HepG2 (cell line): ENCODE data around the gene TUBB4B. TPM values are rescaled to one million over a fixed set of nuclear protein-coding genes. Genes with fewer than 3 reads are reported as not detected.

Source experiments
- DPF2 ChIP-seq: sonication (generic); formaldehyde crosslinking; IDR thresholded peaks from 2 replicates; pipeline ENCODE4 v1.4.0; 2020; ENCODE audit warnings: mild to moderate bottlenecking, low read depth, missing genetic modification reagents, borderline replicate concordance
- EED ChIP-seq: sonication (generic); formaldehyde crosslinking; IDR thresholded peaks from 2 replicates; pipeline ENCODE4 v1.5.0; 2020; ENCODE audit warnings: mild to moderate bottlenecking, missing genetic modification reagents
- HDAC2 ChIP-seq: sonication (generic); formaldehyde crosslinking; IDR thresholded peaks from 2 replicates; pipeline ENCODE4 v1.4.0; 2020; ENCODE audit warnings: missing genetic modification reagents
- KDM6A ChIP-seq: IDR thresholded peaks from 2 replicates; pipeline ENCODE4 v1.6.1; 2016; ENCODE audit warnings: low read depth
- ZNF24 ChIP-seq: fragments of 450-650 bp; IDR thresholded peaks from 2 replicates; pipeline ENCODE4 v1.6.1; 2017; ENCODE audit warnings: antibody characterized with exemption, mild to moderate bottlenecking
- ZNF333 ChIP-seq: sonication (generic); formaldehyde crosslinking; IDR thresholded peaks from 2 replicates; pipeline ENCODE4 v1.4.0; 2020; ENCODE audit warnings: mild to moderate bottlenecking, missing genetic modification reagents, borderline replicate concordance
- ZNF441 ChIP-seq: sonication (generic); formaldehyde crosslinking; IDR thresholded peaks from 2 replicates; pipeline ENCODE4 v1.7.0; 2021; ENCODE audit warnings: missing genetic modification reagents, borderline replicate concordance
- ZNF530 ChIP-seq: sonication (generic); formaldehyde crosslinking; IDR thresholded peaks from 2 replicates; pipeline ENCODE4 v1.5.0; 2020; ENCODE audit warnings: low read depth, mild to moderate bottlenecking, missing genetic modification reagents
- ZNF775 ChIP-seq: sonication (generic); formaldehyde crosslinking; IDR thresholded peaks from 2 replicates; pipeline ENCODE4 v1.4.0; 2020; ENCODE audit warnings: missing genetic modification reagents, mild to moderate bottlenecking, moderate library complexity, borderline replicate concordance
- polyA plus RNA-seq, 8 experiments: library from polyadenylated mRNA; depleted of rRNA in 3 of 8; stranded (reverse) in 7 of 8; unstranded in 1 of 8; fragments of >200 nt; fragmentation: Illumina TruSeq in 4 of 8; extraction: Trizol in 4 of 8; gene quantifications; 2 replicates each; pipeline versions ENCODE4 v1.2.1 to v1.2.3, GENCODE V29; 2011 to 2016; ENCODE audit warnings: low read depth in 4 of 8, missing spikeins in 1 of 8, mixed read lengths in 1 of 8; ENCODE audit not compliant: insufficient read depth in 1 of 8
- total RNA-seq, 5 experiments: library from RNA; depleted of rRNA; stranded (reverse); fragments of >200 nt; fragmentation: Illumina TruSeq; extraction: Trizol; gene quantifications; 2 replicates each; pipeline ENCODE4 v1.2.3, GENCODE V29; 2016; ENCODE audit warnings: low read depth in 1 of 5
- TF ChIP-seq, protein P1 (sequence below): sonication (generic); formaldehyde crosslinking; IDR thresholded peaks from 2 replicates; pipeline ENCODE4 v1.5.0; 2020; ENCODE audit warnings: mild to moderate bottlenecking, missing genetic modification reagents, borderline replicate concordance
- TF ChIP-seq, protein P2 (sequence below): sonication (generic); formaldehyde crosslinking; IDR thresholded peaks from 2 replicates; pipeline ENCODE4 v1.9.0; 2021; ENCODE audit warnings: missing genetic modification reagents, borderline replicate concordance
- TF ChIP-seq, protein P3 (sequence below): sonication (generic); formaldehyde crosslinking; IDR thresholded peaks from 2 replicates; pipeline ENCODE4 v1.4.0; 2020; ENCODE audit warnings: missing genetic modification reagents
- TF ChIP-seq, protein P4 (sequence below): sonication (generic); formaldehyde crosslinking; IDR thresholded peaks from 2 replicates; pipeline ENCODE4 v1.4.0; 2020; ENCODE audit warnings: mild to moderate bottlenecking, missing genetic modification reagents

Gene TUBB4B
- total and polyA plus RNA-seq, 2 of the 13 experiments (the other 11 are each of a cell fraction or from before 2014, with no cell fraction given), result 182 to 412 TPM

DNA sequence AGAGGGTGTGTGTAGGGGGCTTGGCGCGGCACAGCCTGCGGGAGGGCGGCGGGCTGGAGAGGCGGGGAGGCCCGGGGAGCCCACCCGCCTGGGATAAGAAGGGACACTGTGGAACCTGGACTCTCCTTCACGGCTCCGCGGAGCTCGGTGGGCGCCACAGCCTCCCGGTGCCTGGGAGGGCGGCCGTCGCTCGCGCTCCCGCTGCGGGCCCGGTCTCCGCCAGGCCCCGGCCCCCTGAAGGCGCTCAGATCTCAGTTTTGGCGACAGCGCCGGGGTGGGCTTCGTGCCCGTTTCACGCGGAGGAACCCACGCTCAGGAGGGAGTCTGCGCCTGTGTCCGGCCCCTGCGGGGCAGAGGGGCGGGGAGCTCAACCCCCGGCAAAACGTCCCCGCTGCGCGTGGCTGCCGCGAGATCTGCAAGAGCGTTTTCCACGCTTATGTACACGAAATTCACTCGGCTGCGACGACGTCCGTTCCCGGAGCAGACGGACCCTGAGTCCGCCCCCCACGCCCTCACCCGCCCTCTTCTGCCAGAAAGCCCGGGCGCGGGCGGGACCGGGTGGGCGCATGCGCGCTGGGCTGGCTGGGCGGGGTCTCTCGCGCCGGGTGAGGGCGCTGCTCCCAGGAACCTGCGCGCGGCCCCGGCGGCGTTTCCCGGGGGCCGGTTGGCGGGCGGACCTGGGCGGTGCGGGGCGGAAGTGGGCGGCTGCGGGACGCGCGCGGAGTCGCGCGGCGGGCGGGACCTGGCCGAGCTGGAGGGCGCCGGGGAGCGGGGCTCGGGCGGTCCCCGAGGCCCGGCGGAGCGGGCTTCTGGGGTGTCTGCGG, 13.7 kb downstream of the TUBB4B start, which contains the start of gene NELFB (continued):
- TF ChIP-seq, protein P1, sequence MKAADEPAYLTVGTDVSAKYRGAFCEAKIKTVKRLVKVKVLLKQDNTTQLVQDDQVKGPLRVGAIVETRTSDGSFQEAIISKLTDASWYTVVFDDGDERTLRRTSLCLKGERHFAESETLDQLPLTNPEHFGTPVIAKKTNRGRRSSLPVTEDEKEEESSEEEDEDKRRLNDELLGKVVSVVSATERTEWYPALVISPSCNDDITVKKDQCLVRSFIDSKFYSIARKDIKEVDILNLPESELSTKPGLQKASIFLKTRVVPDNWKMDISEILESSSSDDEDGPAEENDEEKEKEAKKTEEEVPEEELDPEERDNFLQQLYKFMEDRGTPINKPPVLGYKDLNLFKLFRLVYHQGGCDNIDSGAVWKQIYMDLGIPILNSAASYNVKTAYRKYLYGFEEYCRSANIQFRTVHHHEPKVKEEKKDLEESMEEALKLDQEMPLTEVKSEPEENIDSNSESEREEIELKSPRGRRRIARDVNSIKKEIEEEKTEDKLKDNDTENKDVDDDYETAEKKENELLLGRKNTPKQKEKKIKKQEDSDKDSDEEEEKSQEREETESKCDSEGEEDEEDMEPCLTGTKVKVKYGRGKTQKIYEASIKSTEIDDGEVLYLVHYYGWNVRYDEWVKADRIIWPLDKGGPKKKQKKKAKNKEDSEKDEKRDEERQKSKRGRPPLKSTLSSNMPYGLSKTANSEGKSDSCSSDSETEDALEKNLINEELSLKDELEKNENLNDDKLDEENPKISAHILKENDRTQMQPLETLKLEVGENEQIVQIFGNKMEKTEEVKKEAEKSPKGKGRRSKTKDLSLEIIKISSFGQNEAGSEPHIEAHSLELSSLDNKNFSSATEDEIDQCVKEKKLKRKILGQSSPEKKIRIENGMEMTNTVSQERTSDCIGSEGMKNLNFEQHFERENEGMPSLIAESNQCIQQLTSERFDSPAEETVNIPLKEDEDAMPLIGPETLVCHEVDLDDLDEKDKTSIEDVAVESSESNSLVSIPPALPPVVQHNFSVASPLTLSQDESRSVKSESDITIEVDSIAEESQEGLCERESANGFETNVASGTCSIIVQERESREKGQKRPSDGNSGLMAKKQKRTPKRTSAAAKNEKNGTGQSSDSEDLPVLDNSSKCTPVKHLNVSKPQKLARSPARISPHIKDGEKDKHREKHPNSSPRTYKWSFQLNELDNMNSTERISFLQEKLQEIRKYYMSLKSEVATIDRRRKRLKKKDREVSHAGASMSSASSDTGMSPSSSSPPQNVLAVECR, result peak; percentile 66; the same call in 1 of the 2 replicates
- TF ChIP-seq ZNF24 (no peak), DPF2 (CRISPR knock-in tag) (no peak), ZNF441 (CRISPR knock-in tag) (no peak; the same call in 1 of the 2 replicates), ZNF333 (no peak; the same call in 1 of the 2 replicates), EED (CRISPR knock-in tag) (no peak), ZNF775 (CRISPR knock-in tag) (no peak), ZNF530 (CRISPR knock-in tag) (no peak), HDAC2 (no peak; the same call in 1 of the 2 replicates), KDM6A (CRISPR knock-in tag) (0 out of 2 replicates have a peak, but pooled peaks have one; percentile 21)
- TF ChIP-seq, protein P2, sequence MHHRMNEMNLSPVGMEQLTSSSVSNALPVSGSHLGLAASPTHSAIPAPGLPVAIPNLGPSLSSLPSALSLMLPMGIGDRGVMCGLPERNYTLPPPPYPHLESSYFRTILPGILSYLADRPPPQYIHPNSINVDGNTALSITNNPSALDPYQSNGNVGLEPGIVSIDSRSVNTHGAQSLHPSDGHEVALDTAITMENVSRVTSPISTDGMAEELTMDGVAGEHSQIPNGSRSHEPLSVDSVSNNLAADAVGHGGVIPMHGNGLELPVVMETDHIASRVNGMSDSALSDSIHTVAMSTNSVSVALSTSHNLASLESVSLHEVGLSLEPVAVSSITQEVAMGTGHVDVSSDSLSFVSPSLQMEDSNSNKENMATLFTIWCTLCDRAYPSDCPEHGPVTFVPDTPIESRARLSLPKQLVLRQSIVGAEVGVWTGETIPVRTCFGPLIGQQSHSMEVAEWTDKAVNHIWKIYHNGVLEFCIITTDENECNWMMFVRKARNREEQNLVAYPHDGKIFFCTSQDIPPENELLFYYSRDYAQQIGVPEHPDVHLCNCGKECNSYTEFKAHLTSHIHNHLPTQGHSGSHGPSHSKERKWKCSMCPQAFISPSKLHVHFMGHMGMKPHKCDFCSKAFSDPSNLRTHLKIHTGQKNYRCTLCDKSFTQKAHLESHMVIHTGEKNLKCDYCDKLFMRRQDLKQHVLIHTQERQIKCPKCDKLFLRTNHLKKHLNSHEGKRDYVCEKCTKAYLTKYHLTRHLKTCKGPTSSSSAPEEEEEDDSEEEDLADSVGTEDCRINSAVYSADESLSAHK (CRISPR knock-in tag), result no peak
- TF ChIP-seq, protein P3, sequence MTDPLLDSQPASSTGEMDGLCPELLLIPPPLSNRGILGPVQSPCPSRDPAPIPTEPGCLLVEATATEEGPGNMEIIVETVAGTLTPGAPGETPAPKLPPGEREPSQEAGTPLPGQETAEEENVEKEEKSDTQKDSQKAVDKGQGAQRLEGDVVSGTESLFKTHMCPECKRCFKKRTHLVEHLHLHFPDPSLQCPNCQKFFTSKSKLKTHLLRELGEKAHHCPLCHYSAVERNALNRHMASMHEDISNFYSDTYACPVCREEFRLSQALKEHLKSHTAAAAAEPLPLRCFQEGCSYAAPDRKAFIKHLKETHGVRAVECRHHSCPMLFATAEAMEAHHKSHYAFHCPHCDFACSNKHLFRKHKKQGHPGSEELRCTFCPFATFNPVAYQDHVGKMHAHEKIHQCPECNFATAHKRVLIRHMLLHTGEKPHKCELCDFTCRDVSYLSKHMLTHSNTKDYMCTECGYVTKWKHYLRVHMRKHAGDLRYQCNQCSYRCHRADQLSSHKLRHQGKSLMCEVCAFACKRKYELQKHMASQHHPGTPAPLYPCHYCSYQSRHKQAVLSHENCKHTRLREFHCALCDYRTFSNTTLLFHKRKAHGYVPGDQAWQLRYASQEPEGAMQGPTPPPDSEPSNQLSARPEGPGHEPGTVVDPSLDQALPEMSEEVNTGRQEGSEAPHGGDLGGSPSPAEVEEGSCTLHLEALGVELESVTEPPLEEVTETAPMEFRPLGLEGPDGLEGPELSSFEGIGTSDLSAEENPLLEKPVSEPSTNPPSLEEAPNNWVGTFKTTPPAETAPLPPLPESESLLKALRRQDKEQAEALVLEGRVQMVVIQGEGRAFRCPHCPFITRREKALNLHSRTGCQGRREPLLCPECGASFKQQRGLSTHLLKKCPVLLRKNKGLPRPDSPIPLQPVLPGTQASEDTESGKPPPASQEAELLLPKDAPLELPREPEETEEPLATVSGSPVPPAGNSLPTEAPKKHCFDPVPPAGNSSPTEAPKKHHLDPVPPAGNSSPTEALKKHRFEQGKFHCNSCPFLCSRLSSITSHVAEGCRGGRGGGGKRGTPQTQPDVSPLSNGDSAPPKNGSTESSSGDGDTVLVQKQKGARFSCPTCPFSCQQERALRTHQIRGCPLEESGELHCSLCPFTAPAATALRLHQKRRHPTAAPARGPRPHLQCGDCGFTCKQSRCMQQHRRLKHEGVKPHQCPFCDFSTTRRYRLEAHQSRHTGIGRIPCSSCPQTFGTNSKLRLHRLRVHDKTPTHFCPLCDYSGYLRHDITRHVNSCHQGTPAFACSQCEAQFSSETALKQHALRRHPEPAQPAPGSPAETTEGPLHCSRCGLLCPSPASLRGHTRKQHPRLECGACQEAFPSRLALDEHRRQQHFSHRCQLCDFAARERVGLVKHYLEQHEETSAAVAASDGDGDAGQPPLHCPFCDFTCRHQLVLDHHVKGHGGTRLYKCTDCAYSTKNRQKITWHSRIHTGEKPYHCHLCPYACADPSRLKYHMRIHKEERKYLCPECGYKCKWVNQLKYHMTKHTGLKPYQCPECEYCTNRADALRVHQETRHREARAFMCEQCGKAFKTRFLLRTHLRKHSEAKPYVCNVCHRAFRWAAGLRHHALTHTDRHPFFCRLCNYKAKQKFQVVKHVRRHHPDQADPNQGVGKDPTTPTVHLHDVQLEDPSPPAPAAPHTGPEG (CRISPR knock-in tag), result peak; percentile 49; the same call in 1 of the 2 replicates
- TF ChIP-seq, protein P4, sequence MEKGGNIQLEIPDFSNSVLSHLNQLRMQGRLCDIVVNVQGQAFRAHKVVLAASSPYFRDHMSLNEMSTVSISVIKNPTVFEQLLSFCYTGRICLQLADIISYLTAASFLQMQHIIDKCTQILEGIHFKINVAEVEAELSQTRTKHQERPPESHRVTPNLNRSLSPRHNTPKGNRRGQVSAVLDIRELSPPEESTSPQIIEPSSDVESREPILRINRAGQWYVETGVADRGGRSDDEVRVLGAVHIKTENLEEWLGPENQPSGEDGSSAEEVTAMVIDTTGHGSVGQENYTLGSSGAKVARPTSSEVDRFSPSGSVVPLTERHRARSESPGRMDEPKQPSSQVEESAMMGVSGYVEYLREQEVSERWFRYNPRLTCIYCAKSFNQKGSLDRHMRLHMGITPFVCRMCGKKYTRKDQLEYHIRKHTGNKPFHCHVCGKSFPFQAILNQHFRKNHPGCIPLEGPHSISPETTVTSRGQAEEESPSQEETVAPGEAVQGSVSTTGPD (CRISPR knock-in tag), result no peak
